ENCODE results near the gene KCNC2. TPM values are rescaled to one million over a fixed set of nuclear protein-coding genes. Genes with fewer than 3 reads are reported as not detected.

KCNC2 gene
- total RNA-seq, 1 donor from 2014 or later, result not detected

DNA sequence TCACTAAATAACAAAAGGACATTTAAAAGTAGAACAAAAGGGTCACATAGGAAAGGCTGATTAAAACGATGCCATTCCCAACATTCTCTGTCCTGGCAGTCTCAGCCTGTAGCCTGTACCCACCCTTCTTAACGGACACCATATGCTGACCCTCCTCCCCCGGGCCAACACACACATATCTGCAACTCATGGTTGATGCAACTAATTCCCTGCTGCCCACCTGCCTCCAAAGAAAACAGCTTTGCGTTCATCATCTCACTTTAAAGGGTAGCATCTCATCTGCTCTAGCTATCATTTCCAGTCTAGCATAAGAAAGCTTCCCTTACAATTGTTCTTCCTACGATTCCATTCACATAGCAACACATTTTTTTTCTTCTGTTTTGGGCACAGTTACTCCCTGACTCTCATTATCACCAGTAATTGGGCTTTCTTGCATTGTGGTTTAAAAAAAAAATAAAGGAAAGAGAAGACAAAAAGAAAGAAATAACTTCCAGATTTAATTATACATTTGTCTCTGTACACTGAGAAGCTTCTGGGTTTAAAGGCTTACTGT is 92.9 kb downstream of the KCNC2 start:
- intact Hi-C loops (cut with DNase I), result no loop called here
- no peaks in the 10 kb centered on the region for H3K36me3 ChIP-seq
- TF ChIP-seq, protein P1, sequence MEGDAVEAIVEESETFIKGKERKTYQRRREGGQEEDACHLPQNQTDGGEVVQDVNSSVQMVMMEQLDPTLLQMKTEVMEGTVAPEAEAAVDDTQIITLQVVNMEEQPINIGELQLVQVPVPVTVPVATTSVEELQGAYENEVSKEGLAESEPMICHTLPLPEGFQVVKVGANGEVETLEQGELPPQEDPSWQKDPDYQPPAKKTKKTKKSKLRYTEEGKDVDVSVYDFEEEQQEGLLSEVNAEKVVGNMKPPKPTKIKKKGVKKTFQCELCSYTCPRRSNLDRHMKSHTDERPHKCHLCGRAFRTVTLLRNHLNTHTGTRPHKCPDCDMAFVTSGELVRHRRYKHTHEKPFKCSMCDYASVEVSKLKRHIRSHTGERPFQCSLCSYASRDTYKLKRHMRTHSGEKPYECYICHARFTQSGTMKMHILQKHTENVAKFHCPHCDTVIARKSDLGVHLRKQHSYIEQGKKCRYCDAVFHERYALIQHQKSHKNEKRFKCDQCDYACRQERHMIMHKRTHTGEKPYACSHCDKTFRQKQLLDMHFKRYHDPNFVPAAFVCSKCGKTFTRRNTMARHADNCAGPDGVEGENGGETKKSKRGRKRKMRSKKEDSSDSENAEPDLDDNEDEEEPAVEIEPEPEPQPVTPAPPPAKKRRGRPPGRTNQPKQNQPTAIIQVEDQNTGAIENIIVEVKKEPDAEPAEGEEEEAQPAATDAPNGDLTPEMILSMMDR (IDR thresholded peaks at IDR 0.05), result no peak
- no peak overlapping the region for H3K27ac ChIP-seq
- H3K4me3 ChIP-seq, result no peak overlapping the region
- H3K4me1 ChIP-seq, result no peaks in the 10 kb centered on the region
- no peak for DNase-seq (ENCODE audit: low spot score in 2 of 2)
- no peaks in the 10 kb centered on the region for H3K27me3 ChIP-seq
- no peaks in the 10 kb centered on the region for H3K9me3 ChIP-seq

DNA sequence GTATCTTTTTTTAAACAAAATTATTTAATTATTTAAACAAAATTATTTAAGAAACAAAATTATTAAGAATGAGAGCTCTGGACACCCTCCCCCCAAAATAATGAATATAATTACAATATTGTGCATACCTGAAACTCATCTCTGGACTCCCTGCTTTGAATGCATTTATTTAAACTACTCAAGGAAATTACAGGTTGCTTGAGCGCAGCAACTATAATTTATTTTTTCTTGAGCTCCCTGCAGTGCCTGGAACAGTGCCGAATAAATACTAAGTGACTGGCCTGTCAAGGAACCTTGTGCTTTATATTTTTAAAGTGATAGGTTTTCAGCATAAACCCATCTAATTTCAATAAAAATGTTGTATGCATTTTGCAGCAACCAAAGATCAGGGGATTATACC is 93.9 kb downstream of the KCNC2 start:
- H3K4me1 ChIP-seq, result no peaks in the 10 kb centered on the region
- H3K9me3 ChIP-seq, result no peaks in the 10 kb centered on the region
- TF ChIP-seq, protein P1 (IDR thresholded peaks at IDR 0.05), result no peak
- no peaks in the 10 kb centered on the region for H3K27me3 ChIP-seq
- H3K4me3 ChIP-seq, result no peak overlapping the region
- H3K36me3 ChIP-seq, result no peaks in the 10 kb centered on the region
- DNase-seq (ENCODE audit: low spot score in 2 of 2), result no peak
- intact Hi-C loops (cut with DNase I), result no loop called here
- H3K27ac ChIP-seq, result no peak overlapping the region

DNA sequence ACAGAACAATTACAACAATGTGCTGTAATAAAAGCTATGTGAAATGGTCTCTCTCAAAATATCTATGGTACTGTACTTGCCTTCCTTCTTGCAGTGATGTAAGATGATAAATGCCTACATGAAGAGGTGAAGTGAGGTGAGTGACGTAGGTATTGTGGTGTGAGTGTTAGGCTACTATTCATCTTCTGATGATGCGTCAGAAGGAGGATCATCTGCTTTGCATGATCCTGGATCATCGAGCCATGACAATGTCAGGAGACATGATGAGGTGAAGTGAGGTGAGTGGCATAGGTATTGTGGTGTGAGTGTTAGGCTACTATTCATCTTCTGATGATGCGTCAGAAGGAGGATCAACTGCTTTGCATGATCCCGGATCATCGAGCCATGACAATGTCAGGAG is 105.8 kb downstream of the KCNC2 start:
- Histone ChIP-seq H3K27ac (no peak overlapping the region), H3K4me1 (no peaks in the 10 kb centered on the region), H3K4me3 (no peak overlapping the region), H3K36me3 (no peaks in the 10 kb centered on the region), H3K9me3 (no peaks in the 10 kb centered on the region), H3K27me3 (no peaks in the 10 kb centered on the region)
- TF ChIP-seq, protein P1 (IDR thresholded peaks at IDR 0.05), result no peak
- intact Hi-C loops (cut with DNase I), result no loop called here
- DNase-seq (ENCODE audit: low spot score in 2 of 2), result no peak

- no peak for DNase-seq (ENCODE audit: low spot score in 2 of 2)
- Histone ChIP-seq H3K4me1 (no peaks in the 10 kb centered on the region), H3K4me3 (no peak overlapping the region), H3K36me3 (no peaks in the 10 kb centered on the region), H3K9me3 (no peaks in the 10 kb centered on the region), H3K27ac (no peak overlapping the region), H3K27me3 (no peaks in the 10 kb centered on the region)
- TF ChIP-seq, protein P1 (IDR thresholded peaks at IDR 0.05), result no peak
- intact Hi-C loops (cut with DNase I), result no loop called here
These were observed 107.9 kb downstream of the KCNC2 start for GRCh38 chr12:75101781-75102180.

GRCh38 chr12:75099210-75099609 is 110.4 kb downstream of the KCNC2 start:
- DNase-seq (ENCODE audit: low spot score in 2 of 2), result no peak
- Histone ChIP-seq H3K27ac (no peak overlapping the region), H3K36me3 (no peaks in the 10 kb centered on the region), H3K4me1 (no peaks in the 10 kb centered on the region), H3K27me3 (no peaks in the 10 kb centered on the region), H3K9me3 (no peaks in the 10 kb centered on the region), H3K4me3 (no peak overlapping the region)
- intact Hi-C loops (cut with DNase I), result no loop called here
- TF ChIP-seq, protein P1 (IDR thresholded peaks at IDR 0.05), result no peak

DNA sequence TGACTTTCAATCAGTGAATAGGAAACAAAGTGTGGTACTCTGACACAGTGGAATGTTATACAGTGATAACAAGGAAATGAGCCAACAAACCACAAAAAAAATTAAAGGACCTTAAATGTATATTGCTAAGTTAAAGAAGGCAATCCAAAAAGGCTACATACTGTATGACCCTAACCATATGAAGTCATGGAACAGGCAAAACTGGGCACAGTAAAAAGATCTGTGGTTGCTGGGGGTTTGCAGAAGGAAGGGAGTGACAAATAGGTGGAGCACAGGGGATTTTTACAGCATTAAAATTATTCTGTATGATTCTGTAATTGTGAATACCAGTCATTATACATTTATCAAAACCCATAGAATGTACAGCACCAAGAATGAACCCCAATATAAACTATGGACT is 112.6 kb downstream of the KCNC2 start:
- no peaks in the 10 kb centered on the region for H3K9me3 ChIP-seq
- H3K36me3 ChIP-seq, result no peaks in the 10 kb centered on the region
- no peak for DNase-seq (ENCODE audit: low spot score in 2 of 2)
- H3K27ac ChIP-seq, result no peak overlapping the region
- intact Hi-C loops (cut with DNase I), result no loop called here
- TF ChIP-seq, protein P1 (IDR thresholded peaks at IDR 0.05), result no peak
- H3K27me3 ChIP-seq, result no peaks in the 10 kb centered on the region
- H3K4me3 ChIP-seq, result no peak overlapping the region
- no peaks in the 10 kb centered on the region for H3K4me1 ChIP-seq

Data from ascending aorta (tissue), 2 donors.